ENCODE data around the gene FILIP1L. TPM values are rescaled to one million over a fixed set of nuclear protein-coding genes. Genes with fewer than 3 reads are reported as not detected.

The FILIP1L gene
- total RNA-seq, 2 donors from 2014 or later: 6.7 to 19.0 TPM

DNA sequence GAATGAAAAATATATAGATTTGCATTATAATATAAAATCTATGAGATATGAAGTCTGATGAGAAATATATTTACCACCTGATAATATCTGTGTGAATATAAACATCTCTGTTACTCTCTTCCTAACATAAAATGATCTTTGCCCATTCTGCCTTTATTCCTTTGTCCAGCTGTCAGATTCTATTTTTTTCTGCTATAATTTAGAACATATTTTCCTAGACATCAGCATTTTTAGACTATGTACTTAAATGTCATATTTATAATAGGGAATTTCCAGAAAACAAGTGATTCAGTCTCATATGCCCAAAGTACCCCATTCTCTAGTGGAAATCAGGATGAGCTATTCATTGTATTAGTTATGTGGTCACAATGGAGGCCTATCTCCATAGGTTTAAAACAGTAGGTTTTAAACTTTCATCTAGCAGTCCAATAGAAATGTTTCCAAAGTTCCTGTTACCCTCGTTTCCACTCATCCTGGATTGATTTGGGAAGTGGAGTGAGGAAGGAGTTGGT, 83.3 kb downstream of the FILIP1L start:
- no peak for ATAC-seq
- intact Hi-C loops (cut with DNase I, micrococcal nuclease): no loop called here
- no peak for DNase-seq

DNA sequence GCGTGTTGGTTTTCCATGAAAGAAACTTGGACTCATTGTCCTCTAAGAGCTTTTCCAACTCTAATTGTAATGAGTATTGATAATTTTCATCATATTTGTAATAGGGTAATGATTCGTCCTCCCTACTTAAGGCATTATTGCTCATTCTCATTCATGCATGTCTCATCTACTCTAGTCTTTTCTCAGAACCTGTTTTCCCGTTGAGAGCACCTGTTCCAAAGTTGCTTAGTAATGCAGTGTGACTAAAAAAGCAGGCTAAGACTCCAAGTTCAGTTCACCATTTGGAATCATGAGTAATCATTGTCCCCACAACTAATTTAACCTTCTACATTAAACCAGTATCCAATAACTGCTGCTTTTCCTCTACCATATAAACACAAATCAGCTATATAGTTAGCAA, 84.0 kb downstream of the FILIP1L start:
- DNase-seq (no peak), ATAC-seq (no peak)
- intact Hi-C loops (cut with DNase I, micrococcal nuclease): no loop called here

DNA sequence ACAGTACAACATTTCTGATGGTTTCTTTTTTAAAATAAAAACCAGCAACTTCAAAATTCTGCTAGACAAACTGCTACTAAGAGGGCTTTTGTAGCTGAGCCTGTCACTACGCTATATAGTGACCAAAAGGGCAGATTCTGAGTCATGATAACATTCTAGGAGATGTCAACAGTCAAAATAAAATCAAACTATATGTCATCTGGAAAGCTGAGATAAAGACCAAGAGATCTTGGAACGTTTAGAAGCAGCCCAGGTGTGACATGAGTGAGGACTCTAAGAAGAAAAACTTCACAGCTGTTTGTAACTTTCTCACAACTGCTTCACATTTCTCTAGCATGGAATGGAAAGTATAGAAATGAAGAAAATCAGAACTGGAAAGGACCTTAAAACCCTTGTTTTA, 84.6 kb downstream of the FILIP1L start:
- intact Hi-C loops (cut with DNase I, micrococcal nuclease): no loop called here
- ATAC-seq (no peak), DNase-seq (no peak)

DNA sequence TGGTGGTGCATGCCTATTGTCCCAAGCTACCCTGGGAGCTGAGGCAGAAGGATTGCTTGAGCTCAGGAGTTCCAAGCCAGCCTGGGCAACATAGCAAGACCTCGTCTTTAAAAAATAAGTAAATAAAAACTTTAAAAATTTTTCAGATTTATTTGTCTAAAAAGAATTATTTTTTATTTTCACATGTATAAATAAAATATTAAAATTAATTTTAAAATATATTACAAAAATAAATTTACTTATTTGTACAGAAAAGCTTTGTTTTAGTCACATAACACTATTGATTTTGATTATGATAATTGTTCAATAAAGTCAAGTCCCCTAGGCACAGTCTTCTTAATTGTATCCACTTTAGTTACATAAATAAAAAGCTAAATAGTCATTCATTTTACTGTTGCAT, 85.2 kb downstream of the FILIP1L start:
- DNase-seq (no peak), ATAC-seq (no peak)
- intact Hi-C loops (cut with DNase I, micrococcal nuclease): no loop called here

DNA sequence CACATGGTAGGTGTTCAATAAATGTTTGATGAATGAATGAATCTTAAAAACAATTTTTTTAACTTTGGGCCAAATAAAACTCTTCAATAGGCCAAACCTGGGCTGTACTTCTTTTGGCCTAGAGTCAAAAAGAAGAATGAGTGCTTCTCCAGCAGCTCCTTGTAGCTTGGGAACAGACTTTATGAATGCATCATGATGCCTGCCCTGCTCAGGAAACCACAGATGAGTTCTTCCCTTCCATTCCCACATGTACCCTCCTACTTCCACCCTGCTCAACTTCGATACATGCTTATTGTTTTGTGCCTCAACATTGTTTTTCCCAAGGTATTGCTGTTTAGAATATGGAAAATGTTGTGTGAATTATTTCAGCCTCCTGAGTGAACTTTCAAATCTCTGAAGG, 87.0 kb downstream of the FILIP1L start:
- ATAC-seq (no peak), DNase-seq (no peak)
- intact Hi-C loops (cut with DNase I, micrococcal nuclease): no loop called here

DNA sequence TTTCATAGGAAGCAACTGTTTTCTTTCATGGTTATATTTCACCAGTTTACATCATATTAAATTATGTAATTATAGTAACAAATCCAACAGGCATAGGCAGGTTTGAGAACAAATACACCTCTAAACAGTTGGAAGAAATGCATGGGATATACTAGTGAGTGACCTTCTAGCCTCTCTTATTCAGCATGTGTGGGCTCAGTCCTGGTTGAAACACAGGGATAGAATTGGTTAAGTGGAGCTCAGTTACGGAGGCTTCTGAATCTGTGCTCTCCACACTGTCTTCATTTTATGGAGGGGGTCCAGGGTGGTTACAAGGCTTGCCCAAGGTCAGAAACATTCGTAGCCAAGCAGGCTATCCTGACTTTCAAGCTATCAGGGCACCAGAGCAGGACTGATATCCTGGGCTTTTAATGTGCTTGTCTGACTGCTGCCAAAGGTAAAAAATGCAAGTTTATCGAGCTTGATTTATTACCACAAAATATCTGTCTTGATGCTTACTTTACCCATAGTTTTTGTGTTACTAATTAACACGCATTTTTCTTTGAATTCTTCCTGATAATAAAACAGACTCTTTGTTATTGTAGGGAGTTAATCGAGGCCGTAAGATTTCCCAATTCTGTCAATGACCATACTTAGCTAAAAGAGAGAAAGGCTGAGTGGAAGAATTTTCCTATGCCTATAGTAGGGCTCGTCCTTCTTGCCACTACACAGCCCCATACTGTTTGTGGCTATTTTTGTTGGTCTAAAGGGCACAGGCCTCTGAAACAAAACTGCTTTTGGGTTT, 89.6 kb downstream of the FILIP1L start:
- DNase-seq: no peak
- peak; percentile 33 for ATAC-seq
- intact Hi-C loops (cut with DNase I, micrococcal nuclease): no loop called here

DNA sequence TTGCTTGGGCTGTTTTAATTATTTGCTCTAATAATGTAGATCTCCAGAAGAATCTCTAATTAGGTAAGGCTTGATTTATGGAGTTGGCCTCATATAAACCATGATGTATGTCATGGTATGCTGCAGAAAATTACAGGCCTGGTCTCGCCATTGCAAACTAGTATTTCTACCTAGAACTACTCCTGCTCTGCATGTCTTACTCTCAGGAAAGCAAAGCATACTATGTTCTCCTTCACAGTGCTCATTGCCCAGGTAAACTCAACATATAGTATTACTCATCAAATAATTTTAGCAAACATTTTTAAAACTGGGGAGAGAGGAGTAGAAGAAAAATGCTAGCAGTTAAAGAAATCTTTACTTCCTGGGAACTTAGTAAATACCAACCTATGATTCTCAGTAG, 90.7 kb downstream of the FILIP1L start:
- ATAC-seq: no peak
- intact Hi-C loops (cut with DNase I, micrococcal nuclease): no loop called here

DNA sequence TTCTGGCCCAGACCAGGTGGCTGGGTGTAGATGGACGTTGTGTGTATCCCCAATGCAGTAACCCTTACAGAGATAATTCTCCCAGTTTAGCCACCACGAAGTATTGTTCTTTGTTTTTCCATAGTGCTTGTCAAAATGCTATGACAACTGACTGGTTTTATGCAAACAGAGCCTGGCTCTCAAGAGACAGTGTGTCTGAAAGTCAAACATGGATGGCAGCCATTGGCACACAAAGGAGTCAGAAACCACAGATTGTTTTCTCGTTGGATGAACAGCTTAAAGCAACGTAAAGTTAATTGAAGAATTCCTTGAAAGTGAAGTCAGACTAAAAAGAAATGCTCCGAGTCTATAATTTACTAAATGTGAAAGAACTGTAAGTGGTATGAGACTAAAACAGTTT, 91.2 kb downstream of the FILIP1L start:
- no peak for DNase-seq
- no peak for ATAC-seq
- intact Hi-C loops (cut with DNase I, micrococcal nuclease): no loop called here

More for the DNA sequence above, 90.7 kb downstream of the FILIP1L start:
- no peak for DNase-seq

DNA sequence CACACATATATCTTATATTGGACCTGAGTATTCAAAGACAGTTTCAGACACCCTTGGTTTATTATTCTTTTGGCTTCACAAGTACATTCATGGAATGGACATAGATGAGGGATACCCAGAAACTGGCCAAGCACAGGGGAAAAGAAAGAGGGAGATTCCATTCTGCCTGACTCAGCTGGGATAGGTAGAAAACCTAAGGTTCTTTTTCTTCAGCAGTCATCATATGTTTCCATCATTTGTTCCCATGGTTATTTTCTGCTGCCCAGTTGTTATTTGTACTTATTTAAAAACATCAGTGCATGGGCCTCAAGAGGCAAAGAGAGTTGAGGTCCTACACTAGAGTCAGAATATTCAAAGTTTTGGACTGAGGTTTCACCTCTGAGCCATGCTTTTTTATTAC, 91.8 kb downstream of the FILIP1L start:
- DNase-seq: no peak

DNA sequence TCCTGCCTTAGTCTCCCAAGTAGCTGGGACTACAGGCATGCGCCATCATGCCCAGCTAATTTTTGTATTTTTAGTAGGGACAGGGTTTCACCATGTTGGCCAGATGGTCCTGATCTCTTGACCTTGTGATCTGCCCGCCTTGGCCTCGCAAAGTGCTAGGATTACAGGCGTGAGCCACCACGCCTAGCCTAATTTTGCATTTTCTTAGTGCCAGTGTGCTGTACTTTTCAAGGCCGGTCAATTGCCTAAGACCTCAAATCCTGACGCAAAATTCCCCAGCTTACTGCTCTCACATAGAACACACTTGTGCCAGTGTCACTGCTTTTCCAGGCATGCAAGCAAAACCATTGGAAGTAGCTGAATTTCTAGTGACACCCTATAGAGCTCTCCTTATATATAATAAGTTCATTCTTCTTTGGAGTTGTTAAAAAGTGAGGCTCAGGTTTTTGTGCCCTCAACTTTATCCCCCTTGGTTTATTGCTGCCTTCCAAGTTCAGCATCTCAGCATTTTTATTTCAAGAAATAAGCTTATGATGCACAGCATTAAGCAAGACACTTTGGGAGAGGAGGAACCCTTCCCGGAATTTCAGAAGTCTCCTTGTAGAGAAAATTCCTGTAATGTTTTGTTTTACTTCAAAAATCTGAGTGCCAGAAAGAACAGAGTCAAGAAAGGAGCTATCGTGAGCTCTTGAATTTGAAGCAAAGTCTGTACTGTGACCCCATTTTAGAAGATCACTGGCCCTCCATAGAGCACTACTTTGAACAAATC, 93.2 kb downstream of the FILIP1L start:
- DNase-seq (no peak), ATAC-seq (no peak)
- intact Hi-C loops (cut with DNase I, micrococcal nuclease): no loop called here

More for the DNA sequence above, 91.8 kb downstream of the FILIP1L start:
- no peak for ATAC-seq
- intact Hi-C loops (cut with DNase I, micrococcal nuclease): no loop called here

DNA sequence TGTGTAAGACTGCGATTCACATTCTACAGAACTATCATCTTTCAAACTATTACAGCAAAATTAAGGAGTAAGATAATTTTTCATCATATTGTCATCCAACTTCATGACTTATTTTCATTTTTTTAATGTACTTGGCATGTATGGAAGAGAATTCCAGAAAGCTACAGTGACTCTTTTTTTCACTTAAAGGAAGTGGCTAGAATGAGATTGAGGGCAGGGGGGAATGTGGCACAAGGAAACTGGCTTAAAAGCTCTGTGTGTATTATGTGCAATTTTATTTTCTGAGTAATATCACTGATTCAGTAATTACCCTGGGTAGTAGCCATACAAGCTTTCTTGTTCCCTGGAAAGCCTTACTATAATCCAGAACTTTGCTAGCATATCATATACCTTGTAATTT, 94.6 kb downstream of the FILIP1L start:
- ATAC-seq (no peak), DNase-seq (no peak)
- intact Hi-C loops (cut with DNase I, micrococcal nuclease): no loop called here

DNA sequence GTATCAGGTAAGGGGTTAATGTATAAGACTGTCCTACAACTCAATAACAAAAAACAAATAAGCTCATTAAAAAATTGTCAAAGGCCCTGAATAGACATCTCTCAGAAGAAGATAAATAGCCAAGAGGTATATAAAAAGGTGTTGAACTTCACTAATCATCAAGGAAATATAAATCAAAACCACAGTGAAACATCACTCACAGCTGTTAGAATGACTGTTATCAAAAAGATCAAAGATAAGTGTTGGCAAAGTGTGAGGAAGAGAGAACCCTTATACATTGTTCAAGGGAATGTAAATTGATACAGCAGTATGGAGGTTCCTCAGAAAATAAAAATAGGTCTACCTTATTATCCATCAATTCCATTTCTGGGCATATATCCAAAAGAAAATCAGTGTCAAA, 95.5 kb downstream of the FILIP1L start:
- DNase-seq: no peak
- intact Hi-C loops (cut with DNase I, micrococcal nuclease): no loop called here

DNA sequence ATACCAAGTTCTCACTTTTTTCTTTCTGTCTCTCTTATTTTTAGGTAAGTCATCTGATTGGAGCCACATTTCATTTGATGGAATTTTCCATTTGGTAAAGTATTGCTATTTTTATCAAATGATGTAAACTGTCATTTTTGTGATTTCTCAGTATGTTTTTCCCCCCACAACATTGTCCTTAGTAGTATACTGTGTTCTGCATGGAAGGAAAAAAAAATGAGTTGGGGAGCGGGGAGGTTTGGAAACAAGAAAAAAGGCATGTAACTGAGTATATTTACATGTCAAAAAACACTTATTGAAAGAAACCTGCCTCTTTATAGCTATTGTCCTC, 104.2 kb downstream of the FILIP1L start:
- intact Hi-C loops (cut with DNase I, micrococcal nuclease): no loop called here
- ATAC-seq: no peak

More for the DNA sequence above, 95.5 kb downstream of the FILIP1L start:
- no peak for ATAC-seq

DNA sequence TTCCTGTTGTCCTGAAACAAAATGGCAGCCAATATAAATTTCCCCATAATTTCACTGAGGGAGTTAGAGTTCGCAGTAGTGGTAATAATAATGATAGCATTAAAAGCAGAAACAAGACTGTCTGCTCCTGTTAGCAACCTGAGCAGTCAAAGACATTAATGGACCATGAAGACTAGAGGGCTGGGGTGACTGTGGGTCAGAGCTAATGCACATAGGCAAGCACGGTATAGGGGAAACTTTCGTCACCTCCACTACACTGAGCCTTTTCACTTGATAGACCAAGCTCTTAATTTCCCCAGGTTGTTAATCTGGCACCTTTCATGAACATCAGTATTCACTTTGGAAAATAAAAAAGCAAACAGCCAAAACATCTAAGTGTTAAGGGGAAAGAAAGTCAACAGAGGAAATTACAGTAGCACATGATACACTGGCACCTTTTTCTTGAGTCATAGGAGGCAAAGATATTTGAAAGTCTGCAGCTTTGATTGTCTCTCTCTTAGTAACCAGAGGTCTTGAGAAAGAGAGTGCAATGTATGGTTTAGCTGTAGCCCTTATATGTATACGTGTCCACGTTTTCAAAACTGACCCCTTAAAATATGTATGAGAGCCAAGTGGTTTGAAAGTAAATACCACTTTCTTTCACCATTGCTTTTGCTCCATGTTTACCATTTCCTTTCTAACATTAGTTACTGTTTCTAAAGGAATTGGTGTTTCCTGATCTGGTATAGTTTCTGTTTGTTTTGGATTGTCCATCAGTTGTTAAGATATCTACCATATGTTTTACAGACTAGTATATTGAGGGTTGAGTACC, 104.8 kb downstream of the FILIP1L start:
- intact Hi-C loops (cut with DNase I, micrococcal nuclease): no loop called here
- ATAC-seq (peak; percentile 38), DNase-seq (no peak)

More for the DNA sequence above, 104.2 kb downstream of the FILIP1L start:
- no peak for DNase-seq

DNA sequence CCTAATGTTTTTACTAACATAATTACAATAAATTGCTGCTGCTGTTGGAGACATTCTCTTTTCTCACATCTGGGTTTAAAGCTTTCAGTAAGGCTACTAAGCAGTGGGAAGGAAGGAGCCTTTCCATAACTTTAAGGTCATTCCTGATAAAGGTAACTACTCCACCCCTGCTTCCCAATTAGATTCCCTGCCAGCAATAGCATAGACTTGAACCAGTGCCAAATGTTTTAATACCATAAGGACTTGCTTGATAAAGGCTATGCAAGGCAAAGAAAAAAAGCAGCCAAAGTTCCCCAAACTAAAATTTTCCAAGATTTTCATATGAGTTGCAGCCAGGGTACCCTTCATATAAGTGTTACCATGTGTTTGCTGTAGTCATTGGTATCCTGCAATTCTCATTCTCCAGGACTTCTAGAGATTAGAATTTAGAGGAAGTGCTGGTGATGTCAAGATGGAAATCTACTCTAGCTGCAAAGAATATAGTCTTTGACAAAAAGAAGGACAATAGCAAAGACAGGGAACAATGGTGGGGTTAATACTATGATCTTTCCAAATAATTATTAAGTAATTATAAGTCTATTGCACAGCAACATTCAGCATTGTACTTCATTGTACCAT, 106.1 kb downstream of the FILIP1L start:
- intact Hi-C loops (cut with DNase I, micrococcal nuclease): no loop called here
- peak; percentile 40 for ATAC-seq
- no peak for DNase-seq

DNA sequence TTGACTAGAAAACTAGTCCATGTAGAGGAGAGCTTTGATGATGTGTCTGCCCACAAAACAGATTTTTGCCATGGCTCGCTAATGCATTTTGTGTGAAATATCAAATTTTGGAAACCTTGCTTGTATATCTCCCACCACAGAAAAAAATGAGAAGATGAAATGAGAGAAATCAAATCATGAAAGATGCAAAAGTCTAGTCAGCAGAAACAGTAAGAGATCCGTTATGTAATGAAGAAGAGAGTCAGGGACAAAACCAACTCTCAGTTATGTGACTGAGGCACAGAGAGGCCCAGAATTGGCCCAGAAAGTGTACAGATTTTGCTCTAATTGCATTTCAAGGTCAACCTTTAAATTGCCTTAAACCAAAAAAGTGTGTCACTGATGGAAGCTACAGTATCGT, 107.0 kb downstream of the FILIP1L start:
- DNase-seq (no peak), ATAC-seq (no peak)
- intact Hi-C loops (cut with DNase I, micrococcal nuclease): no loop called here

DNA sequence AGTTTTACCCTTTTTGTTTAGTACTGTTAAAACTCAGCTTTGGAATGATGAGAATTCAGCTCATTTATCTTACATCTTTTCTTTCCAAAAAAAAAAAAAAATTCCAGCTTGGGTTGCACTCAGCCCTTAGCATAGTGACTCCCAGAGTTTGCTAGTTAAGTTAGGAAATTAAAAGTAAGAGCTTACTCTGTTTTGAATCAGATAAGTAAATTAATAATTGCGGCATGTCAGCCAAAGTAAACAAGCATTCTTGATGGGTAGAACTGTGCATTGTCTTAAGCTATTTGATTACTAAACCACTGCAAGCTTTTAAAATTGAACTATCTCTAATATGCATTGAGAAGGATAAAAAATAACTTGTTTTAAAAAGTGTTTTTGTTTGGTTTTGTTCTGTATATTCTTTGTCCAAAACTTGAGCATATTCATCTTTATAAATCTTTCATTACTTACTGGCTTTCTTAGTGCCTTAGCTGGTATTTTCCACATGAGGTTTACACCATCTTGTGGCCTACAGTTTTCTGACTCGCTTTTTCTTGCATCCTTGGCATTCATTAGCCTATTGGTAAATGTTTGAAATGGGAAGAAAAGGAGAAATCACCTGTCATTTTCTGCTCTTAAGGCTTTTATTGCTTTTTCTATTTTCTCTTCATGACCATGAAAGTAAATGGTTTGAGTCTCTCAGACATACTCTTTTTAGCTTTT, 107.6 kb downstream of the FILIP1L start:
- DNase-seq (no peak), ATAC-seq (no peak)
- intact Hi-C loops (cut with DNase I, micrococcal nuclease): no loop called here

DNA sequence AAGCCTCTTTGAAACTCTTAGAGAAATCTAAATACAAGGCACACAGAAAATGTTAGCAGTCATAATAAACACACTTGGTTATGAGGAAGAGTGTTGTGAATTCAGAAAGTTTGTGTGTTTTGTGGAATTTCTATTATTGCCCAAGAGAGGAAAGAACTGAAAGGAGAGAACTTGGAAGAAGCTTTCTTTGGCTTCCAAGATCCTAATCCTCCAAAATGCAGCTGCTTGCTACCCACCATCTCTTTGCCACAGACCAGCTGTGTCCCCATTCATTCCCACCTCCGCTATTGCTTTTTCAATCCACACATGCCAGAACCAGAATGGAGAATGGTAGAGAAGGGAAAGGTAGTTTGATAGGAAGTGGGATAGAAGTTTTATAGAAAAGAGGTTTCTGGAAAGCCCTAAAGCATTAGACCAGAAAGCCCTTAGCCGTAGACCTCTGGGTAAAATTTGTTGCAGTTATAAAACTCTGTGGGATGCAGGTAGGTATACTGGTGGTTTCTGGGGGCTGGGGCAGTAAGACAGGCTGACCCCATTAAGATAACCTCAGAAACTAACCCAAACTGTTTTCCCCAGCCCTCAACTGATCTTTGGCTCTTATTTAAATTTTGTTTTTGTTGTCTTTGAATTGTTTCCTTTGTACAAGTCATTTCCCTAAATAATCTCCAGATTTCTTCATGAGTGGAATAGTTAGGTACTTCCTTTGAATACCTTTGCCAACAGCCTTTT, 108.5 kb downstream of the FILIP1L start:
- intact Hi-C loops (cut with DNase I, micrococcal nuclease): no loop called here
- ATAC-seq (no peak), DNase-seq (no peak)

Measured in left colon (tissue), 2 donors.